Upper lobe of left lung (tissue), 6 donors: ENCODE results near the gene GPR25. TPM values are rescaled to one million over a fixed set of nuclear protein-coding genes. Genes with fewer than 3 reads are reported as not detected.

Source experiments
- ATAC-seq, 2 donors: fragments of 200-7000 bp; cut with Tn5 transposase; one replicate each; pipeline ENCODE4 v1.9.1; 2022; ENCODE audit warnings: mild to moderate bottlenecking in 2 of 2, moderate library complexity in 2 of 2; ENCODE audit not compliant: low FRiP score in 2 of 2
- DNase-seq, 2 donors: peaks; one replicate each; pipeline ENCODE4 v3.0.0-alpha.2; 2019 to 2020
- H3K27ac ChIP-seq, 4 donors: fragments of 200-600 bp; sonication (generic); one replicate each; pipeline ENCODE4 v1.5.1; 2016 to 2019
- H3K27me3 ChIP-seq, 4 donors: fragments of 200-600 bp; sonication (generic); one replicate each; pipeline ENCODE4 v1.5.1; 2017 to 2019
- H3K36me3 ChIP-seq, 4 donors: fragments of 200-600 bp; sonication (generic); one replicate each; pipeline ENCODE4 v1.5.1; 2016 to 2019
- H3K4me1 ChIP-seq, 4 donors: fragments of 200-600 bp; sonication (generic); one replicate each; pipeline ENCODE4 v1.5.1; 2018 to 2019
- H3K4me3 ChIP-seq, 4 donors: fragments of 200-600 bp; sonication (generic); one replicate each; pipeline ENCODE4 v1.5.1; 2017 to 2019; ENCODE audit warnings: mild to moderate bottlenecking in 2 of 4, moderate library complexity in 1 of 4
- H3K9me3 ChIP-seq, 4 donors: fragments of 200-600 bp; sonication (generic); one replicate each; pipeline ENCODE4 v1.5.1; 2018 to 2019
- EP300 ChIP-seq, 4 donors: sonication (generic); formaldehyde crosslinking; IDR thresholded peaks; one replicate each; pipeline ENCODE4 v1.5.1; 2017; ENCODE audit warnings: antibody characterized with exemption in 4 of 4, control low read depth in 2 of 4
- POLR2A ChIP-seq, 4 donors: fragments of 450-650 bp; IDR thresholded peaks; one replicate each; pipeline ENCODE4 v1.5.1; 2016 to 2017; ENCODE audit warnings: antibody characterized with exemption in 4 of 4, mild to moderate bottlenecking in 2 of 4
- POLR2AphosphoS5 ChIP-seq, 2 donors: sonication (generic); formaldehyde crosslinking; IDR thresholded peaks; one replicate each; pipeline ENCODE4 v1.5.1; 2017; ENCODE audit warnings: antibody characterized with exemption in 2 of 2
- WGBS, 2 donors: methylation state at CpG; one replicate each; pipeline ENCODE4 v1.1.5; 2017 to 2018; 5-methylcytosine and 5-hydroxymethylcytosine counted together
- total RNA-seq, 6 donors: library from RNA; depleted of rRNA in 4 of 6; stranded (reverse); fragments of >200 nt in 4 of 6; gene quantifications; one replicate each; pipeline versions ENCODE4 v1.1.0 to v1.2.1, GENCODE V29; 2016 to 2021
- TF ChIP-seq, protein P1 (sequence below), 6 experiments: fragments of 450-650 bp in 4 of 6; fragments of 200-600 bp in 2 of 6; sonication (generic) in 2 of 6; IDR thresholded peaks; one replicate each; pipeline ENCODE4 v1.5.1; 2016 to 2019; ENCODE audit warnings: antibody characterized with exemption in 6 of 6
- donor health status: DM: no; HTN: no; CAD: no; lungs with moderate emphysema.
- donor health status: DM: no; HTN: yes; CAD: no; lungs with severe emphysema.

The GPR25 gene
- total RNA-seq, 6 donors from 2014 or later, result 0.49 to 0.74 (median 0.54) TPM; not detected in 3

DNA sequence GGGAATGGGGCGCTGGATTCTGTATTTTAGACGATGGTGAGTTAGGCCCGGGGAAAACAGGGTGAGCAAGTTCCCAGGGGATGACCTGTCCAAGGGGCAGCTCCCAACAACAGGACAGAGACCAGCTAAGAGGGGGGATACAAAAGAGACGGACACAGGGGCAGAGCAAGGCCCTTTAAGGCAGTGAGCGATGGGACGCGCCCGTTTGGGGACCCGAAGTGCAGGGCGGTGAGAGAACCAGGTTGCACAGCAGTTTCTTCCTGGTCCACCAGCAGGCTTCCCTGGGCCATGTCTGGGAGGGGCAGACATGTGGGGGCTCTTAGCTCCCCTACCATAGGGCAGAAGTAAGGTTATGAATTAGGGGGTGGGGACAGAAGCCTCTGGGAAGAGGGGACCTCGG lies 43.9 kb downstream of the GPR25 start:
- Histone ChIP-seq H3K4me3 (no peak overlapping the region), H3K9me3 (no peaks in the 10 kb centered on the region), H3K27ac (no peak overlapping the region), H3K36me3 (no peaks in the 10 kb centered on the region), H3K4me1 (no peaks in the 10 kb centered on the region), H3K27me3 (no peaks in the 10 kb centered on the region)
- 82 to 84% methylated on average over 11 of the region's 11 CpGs for WGBS, 2 donors
- ATAC-seq (no peak), DNase-seq (no peak)
- TF ChIP-seq POLR2AphosphoS5 (IDR thresholded peaks at IDR 0.05) (no peak), POLR2A (IDR thresholded peaks at IDR 0.05) (no peak), EP300 (IDR thresholded peaks at IDR 0.05) (no peak)
- TF ChIP-seq, protein P1, sequence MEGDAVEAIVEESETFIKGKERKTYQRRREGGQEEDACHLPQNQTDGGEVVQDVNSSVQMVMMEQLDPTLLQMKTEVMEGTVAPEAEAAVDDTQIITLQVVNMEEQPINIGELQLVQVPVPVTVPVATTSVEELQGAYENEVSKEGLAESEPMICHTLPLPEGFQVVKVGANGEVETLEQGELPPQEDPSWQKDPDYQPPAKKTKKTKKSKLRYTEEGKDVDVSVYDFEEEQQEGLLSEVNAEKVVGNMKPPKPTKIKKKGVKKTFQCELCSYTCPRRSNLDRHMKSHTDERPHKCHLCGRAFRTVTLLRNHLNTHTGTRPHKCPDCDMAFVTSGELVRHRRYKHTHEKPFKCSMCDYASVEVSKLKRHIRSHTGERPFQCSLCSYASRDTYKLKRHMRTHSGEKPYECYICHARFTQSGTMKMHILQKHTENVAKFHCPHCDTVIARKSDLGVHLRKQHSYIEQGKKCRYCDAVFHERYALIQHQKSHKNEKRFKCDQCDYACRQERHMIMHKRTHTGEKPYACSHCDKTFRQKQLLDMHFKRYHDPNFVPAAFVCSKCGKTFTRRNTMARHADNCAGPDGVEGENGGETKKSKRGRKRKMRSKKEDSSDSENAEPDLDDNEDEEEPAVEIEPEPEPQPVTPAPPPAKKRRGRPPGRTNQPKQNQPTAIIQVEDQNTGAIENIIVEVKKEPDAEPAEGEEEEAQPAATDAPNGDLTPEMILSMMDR (IDR thresholded peaks at IDR 0.05), result no peak

GRCh38 chr1:200917291-200917817 lies 44.6 kb downstream of the GPR25 start:
- 78 to 80% methylated on average over 7 of the region's 7 CpGs for WGBS, 2 donors
- TF ChIP-seq POLR2AphosphoS5 (IDR thresholded peaks at IDR 0.05) (no peak), EP300 (IDR thresholded peaks at IDR 0.05) (no peak), POLR2A (IDR thresholded peaks at IDR 0.05) (no peak)
- TF ChIP-seq, protein P1 (IDR thresholded peaks at IDR 0.05), result no peak
- no peak overlapping the region for H3K27ac ChIP-seq
- no peaks in the 10 kb centered on the region for H3K27me3 ChIP-seq
- H3K9me3 ChIP-seq, result no peaks in the 10 kb centered on the region
- H3K4me1 ChIP-seq, result no peaks in the 10 kb centered on the region
- ATAC-seq (no peak), DNase-seq (no peak)
- H3K36me3 ChIP-seq, result no peaks in the 10 kb centered on the region
- H3K4me3 ChIP-seq, result no peak overlapping the region

- no peak overlapping the region for H3K4me3 ChIP-seq
Observed at GRCh38 chr1:200918006-200918405, 45.2 kb downstream of the GPR25 start.

DNA sequence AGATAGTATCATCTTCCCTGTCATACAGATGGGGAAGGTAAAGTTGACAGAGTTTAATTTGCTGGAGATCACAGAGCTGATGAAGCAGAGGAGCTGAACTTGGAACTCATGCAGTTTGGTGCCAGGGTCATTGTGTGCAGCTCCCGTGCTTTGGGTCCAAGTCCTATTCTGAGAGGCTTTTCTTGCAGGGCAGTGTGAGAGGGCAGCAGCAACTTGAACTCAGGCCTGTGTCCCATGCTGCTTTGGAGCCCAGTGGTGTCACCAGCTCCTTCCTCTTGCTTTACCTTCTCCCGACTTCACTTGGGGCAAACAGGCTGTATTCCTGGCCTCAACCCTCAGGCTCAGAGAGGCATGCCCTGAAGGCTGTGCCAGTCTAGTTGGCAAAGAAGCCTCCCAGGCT lies 46.6 kb downstream of the GPR25 start:
- H3K4me3 ChIP-seq, result no peak overlapping the region
- H3K36me3 ChIP-seq, result no peaks in the 10 kb centered on the region
- H3K9me3 ChIP-seq, result no peaks in the 10 kb centered on the region
- TF ChIP-seq, protein P1 (IDR thresholded peaks at IDR 0.05), result no peak
- TF ChIP-seq POLR2AphosphoS5 (IDR thresholded peaks at IDR 0.05) (no peak), POLR2A (IDR thresholded peaks at IDR 0.05) (no peak), EP300 (IDR thresholded peaks at IDR 0.05) (no peak)
- no peak overlapping the region for H3K27ac ChIP-seq
- H3K27me3 ChIP-seq, result no peaks in the 10 kb centered on the region
- H3K4me1 ChIP-seq, result no peaks in the 10 kb centered on the region
- WGBS, 2 donors, result 79 to 90% methylated on average over 2 of the region's 2 CpGs
- ATAC-seq (no peak), DNase-seq (no peak)

More at GRCh38 chr1:200918006-200918405, 45.2 kb downstream of the GPR25 start:
- ATAC-seq, result no peak
- TF ChIP-seq POLR2AphosphoS5 (IDR thresholded peaks at IDR 0.05) (no peak), POLR2A (IDR thresholded peaks at IDR 0.05) (no peak), EP300 (IDR thresholded peaks at IDR 0.05) (no peak)
- TF ChIP-seq, protein P1 (IDR thresholded peaks at IDR 0.05), result no peak
- WGBS, 2 donors, result 93 to 100% methylated on average over 3 of the region's 3 CpGs
- no peaks in the 10 kb centered on the region for H3K27me3 ChIP-seq
- H3K27ac ChIP-seq, result no peak overlapping the region
- H3K36me3 ChIP-seq, result no peaks in the 10 kb centered on the region
- H3K4me1 ChIP-seq, result no peaks in the 10 kb centered on the region
- no peak for DNase-seq
- no peaks in the 10 kb centered on the region for H3K9me3 ChIP-seq

GRCh38 chr1:200921571-200922110 lies 48.9 kb downstream of the GPR25 start:
- Histone ChIP-seq H3K27ac (no peak overlapping the region), H3K4me1 (no peaks in the 10 kb centered on the region), H3K9me3 (no peaks in the 10 kb centered on the region), H3K4me3 (no peak overlapping the region), H3K36me3 (no peaks in the 10 kb centered on the region), H3K27me3 (no peaks in the 10 kb centered on the region)
- DNase-seq (no peak), ATAC-seq (no peak)
- TF ChIP-seq POLR2A (IDR thresholded peaks at IDR 0.05), result no peak
- TF ChIP-seq POLR2AphosphoS5 (IDR thresholded peaks at IDR 0.05), result no peak
- TF ChIP-seq, protein P1 (IDR thresholded peaks at IDR 0.05), result no peak
- no peak for TF ChIP-seq EP300 (IDR thresholded peaks at IDR 0.05)
- WGBS, 2 donors, result 81 to 83% methylated on average over 8 to 9 of the region's 9 CpGs
